SK-N-SH treated with all-trans-retinoic acid at 6 μM for 48 hours (cell line): Measurements from ENCODE around the gene PLEKHA8.

Experiments used
- ARNTL ChIP-seq: fragments of 450-650 bp; formaldehyde crosslinking; IDR thresholded peaks from 2 replicates; pipeline ENCODE4 v1.5.0; 2020; ENCODE audit warnings: low read depth, mild to moderate bottlenecking, moderate library complexity, borderline replicate concordance
- BACH2 ChIP-seq: fragments of 250-450 bp; sonication (Bioruptor Pico); IDR thresholded peaks from 2 replicates; pipeline ENCODE4 v1.9.0; 2021; ENCODE audit warnings: mild to moderate bottlenecking, borderline replicate concordance
- CSDC2 ChIP-seq: fragments of 250-450 bp; sonication (Bioruptor Pico); IDR thresholded peaks from 2 replicates; pipeline ENCODE4 v1.5.0; 2020; ENCODE audit warnings: mild to moderate bottlenecking, moderate library complexity
- ESRRG ChIP-seq: fragments of 250-450 bp; sonication (Bioruptor Pico); IDR thresholded peaks from 2 replicates; pipeline ENCODE4 v1.6.1; 2021; ENCODE audit warnings: mild to moderate bottlenecking
- GLIS3 ChIP-seq: fragments of 250-450 bp; sonication (Bioruptor Pico); IDR thresholded peaks from 2 replicates; pipeline ENCODE4 v1.5.0; 2020; ENCODE audit warnings: mild to moderate bottlenecking, moderate library complexity
- OSR1 ChIP-seq: fragments of 250-450 bp; sonication (Bioruptor Pico); IDR thresholded peaks from 2 replicates; pipeline ENCODE4 v1.8.0; 2022; ENCODE audit warnings: moderate library complexity, mild to moderate bottlenecking, inconsistent platforms
- RARB ChIP-seq: fragments of 250-450 bp; sonication (Bioruptor Pico); IDR thresholded peaks from 2 replicates; pipeline ENCODE4 v1.8.0; 2021; ENCODE audit warnings: mild to moderate bottlenecking, moderate library complexity
- SNAI2 ChIP-seq: fragments of 250-450 bp; sonication (Bioruptor Pico); IDR thresholded peaks from 2 replicates; pipeline ENCODE4 v1.5.0; 2020; ENCODE audit warnings: mild to moderate bottlenecking, moderate library complexity
- TCF4 ChIP-seq: fragments of 250-450 bp; sonication (Bioruptor Pico); IDR thresholded peaks from 2 replicates; pipeline ENCODE4 v1.8.0; 2021; ENCODE audit warnings: mild to moderate bottlenecking, moderate library complexity, borderline replicate concordance
- ZC3H10 ChIP-seq: fragments of 250-450 bp; sonication (Bioruptor Pico); IDR thresholded peaks from 2 replicates; pipeline ENCODE4 v1.5.1; 2021; ENCODE audit warnings: mild to moderate bottlenecking, moderate library complexity
- ZFP3 ChIP-seq: fragments of 250-450 bp; sonication (Bioruptor Pico); IDR thresholded peaks from 2 replicates; pipeline ENCODE4 v1.5.0; 2020; ENCODE audit warnings: mild to moderate bottlenecking, moderate library complexity
- ZFP30 ChIP-seq: fragments of 450-650 bp; formaldehyde crosslinking; IDR thresholded peaks from 2 replicates; pipeline ENCODE4 v1.5.0; 2022; ENCODE audit warnings: mild to moderate bottlenecking, moderate library complexity
- TF ChIP-seq, protein P1 (sequence below): fragments of 250-450 bp; sonication (Bioruptor Pico); IDR thresholded peaks from 2 replicates; pipeline ENCODE4 v1.5.1; 2020; ENCODE audit warnings: low read depth, mild to moderate bottlenecking, moderate library complexity
- TF ChIP-seq, protein P2 (sequence below): fragments of 250-450 bp; sonication (Bioruptor Pico); IDR thresholded peaks from 2 replicates; pipeline ENCODE4 v1.8.0; 2020; ENCODE audit warnings: mild to moderate bottlenecking, moderate library complexity, borderline replicate concordance

DNA sequence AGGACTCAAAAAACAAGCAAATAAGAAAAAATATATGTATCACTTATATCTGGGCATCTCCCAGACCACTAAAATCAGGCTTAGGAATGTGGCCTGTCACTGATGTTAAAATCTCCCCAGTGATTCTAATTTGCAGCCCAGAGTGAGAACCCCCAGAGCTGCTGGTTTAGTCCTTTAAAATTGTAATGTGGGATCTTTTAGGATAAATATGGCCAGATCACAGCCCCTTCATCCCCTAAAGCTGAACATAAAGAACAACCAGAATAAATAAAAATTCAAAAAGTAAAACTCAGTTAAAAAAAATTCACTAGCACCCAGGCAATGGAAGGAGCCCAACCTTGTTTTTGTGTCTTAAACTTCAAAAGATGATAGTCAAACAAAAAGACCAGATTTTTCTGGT lies 60.1 kb downstream of the PLEKHA8 start:
- no peak for TF ChIP-seq CSDC2 (CRISPR knock-in tag)
- TF ChIP-seq, protein P1, sequence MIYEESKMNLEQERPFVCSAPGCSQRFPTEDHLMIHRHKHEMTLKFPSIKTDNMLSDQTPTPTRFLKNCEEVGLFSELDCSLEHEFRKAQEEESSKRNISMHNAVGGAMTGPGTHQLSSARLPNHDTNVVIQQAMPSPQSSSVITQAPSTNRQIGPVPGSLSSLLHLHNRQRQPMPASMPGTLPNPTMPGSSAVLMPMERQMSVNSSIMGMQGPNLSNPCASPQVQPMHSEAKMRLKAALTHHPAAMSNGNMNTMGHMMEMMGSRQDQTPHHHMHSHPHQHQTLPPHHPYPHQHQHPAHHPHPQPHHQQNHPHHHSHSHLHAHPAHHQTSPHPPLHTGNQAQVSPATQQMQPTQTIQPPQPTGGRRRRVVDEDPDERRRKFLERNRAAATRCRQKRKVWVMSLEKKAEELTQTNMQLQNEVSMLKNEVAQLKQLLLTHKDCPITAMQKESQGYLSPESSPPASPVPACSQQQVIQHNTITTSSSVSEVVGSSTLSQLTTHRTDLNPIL (CRISPR knock-in tag) = no peak
- no peak for TF ChIP-seq GLIS3
- no peak for TF ChIP-seq RARB (CRISPR knock-in tag)
- TF ChIP-seq TCF4 (CRISPR knock-in tag) = no peak
- TF ChIP-seq ESRRG = no peak
- TF ChIP-seq BACH2 (CRISPR knock-in tag) = no peak
- TF ChIP-seq ZC3H10 (CRISPR knock-in tag) = no peak
- no peak for TF ChIP-seq SNAI2 (CRISPR knock-in tag)
- TF ChIP-seq, protein P2, sequence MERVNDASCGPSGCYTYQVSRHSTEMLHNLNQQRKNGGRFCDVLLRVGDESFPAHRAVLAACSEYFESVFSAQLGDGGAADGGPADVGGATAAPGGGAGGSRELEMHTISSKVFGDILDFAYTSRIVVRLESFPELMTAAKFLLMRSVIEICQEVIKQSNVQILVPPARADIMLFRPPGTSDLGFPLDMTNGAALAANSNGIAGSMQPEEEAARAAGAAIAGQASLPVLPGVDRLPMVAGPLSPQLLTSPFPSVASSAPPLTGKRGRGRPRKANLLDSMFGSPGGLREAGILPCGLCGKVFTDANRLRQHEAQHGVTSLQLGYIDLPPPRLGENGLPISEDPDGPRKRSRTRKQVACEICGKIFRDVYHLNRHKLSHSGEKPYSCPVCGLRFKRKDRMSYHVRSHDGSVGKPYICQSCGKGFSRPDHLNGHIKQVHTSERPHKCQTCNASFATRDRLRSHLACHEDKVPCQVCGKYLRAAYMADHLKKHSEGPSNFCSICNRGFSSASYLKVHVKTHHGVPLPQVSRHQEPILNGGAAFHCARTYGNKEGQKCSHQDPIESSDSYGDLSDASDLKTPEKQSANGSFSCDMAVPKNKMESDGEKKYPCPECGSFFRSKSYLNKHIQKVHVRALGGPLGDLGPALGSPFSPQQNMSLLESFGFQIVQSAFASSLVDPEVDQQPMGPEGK = no peak
- TF ChIP-seq ZFP30 (CRISPR knock-in tag) = no peak
- TF ChIP-seq OSR1 (CRISPR knock-in tag) = no peak
- TF ChIP-seq ZFP3 (CRISPR knock-in tag) = no peak
- TF ChIP-seq ARNTL (CRISPR knock-in tag) = no peak
